Articular chondrocyte of knee joint (primary cell): ENCODE data around the gene SCYL1. TPM values are rescaled to one million over a fixed set of nuclear protein-coding genes. Genes with fewer than 3 reads are reported as not detected.

Experiments
- small RNA-seq: library from RNA; depleted of rRNA; stranded (forward); fragments of <200 nt; gene quantifications from one replicate; pipeline ENCODE3, GENCODE V24; 2012
- total RNA-seq: library from RNA; depleted of rRNA; stranded (reverse); fragments of >200 nt; gene quantifications from 2 replicates; pipeline ENCODE4 v1.2.3, GENCODE V29; 2012

The SCYL1 gene
- 72.1 and 75.3 TPM in 2 replicates for total RNA-seq

GRCh38 chr11:65524741-65525545 is at the start of gene SCYL1:
Gene SCYL1 (plus strand): TSS chr11:65525083. CDS start chr11:65525154, 71 bp downstream.

GRCh38 chr11:65498977-65499712 is 25.7 kb upstream of the SCYL1 start, which contains the start of gene MALAT1:
Gene MALAT1 (plus strand): TSS chr11:65499045.

GRCh38 chr11:65558002-65558929 is 33.4 kb downstream of the SCYL1 start, which contains the start of gene LTBP3:
Gene LTBP3 (minus strand): TSS chr11:65558359. CDS start chr11:65557959, 400 bp downstream.

GRCh38 chr11:65569973-65570918 is 45.4 kb downstream of the SCYL1 start, which contains the start of gene ZNRD2:
Gene ZNRD2 (plus strand): TSS chr11:65570477. CDS start chr11:65570492, 15 bp downstream.

GRCh38 chr11:65572356-65573051 is 47.6 kb downstream of the SCYL1 start, which contains the start of gene FAM89B:
Gene FAM89B (plus strand): TSS chr11:65572538. CDS start chr11:65572670, 132 bp downstream.

GRCh38 chr11:65575568-65576231 is 50.8 kb downstream of the SCYL1 start, which contains the start of gene EHBP1L1:
Gene EHBP1L1 (plus strand): TSS chr11:65576053. CDS start chr11:65576303, 250 bp downstream.

Small RNAs within 50 kb of the gene (small RNA-seq; reads per million reads assigned to genes)
- gene AP001362.1 (not detected), gene RF01684 (not detected)

Other genes with a start within 250 kb of the SCYL1 start
- 21.0 and 24.5 TPM in 2 replicates for gene CDC42EP2, start 210.2 kb upstream of the SCYL1 start, total RNA-seq
- 45.1 and 47.1 TPM in 2 replicates for gene DPF2, start 191.2 kb upstream of the SCYL1 start, total RNA-seq
- gene TIGD3, start 170.3 kb upstream of the SCYL1 start, total RNA-seq = 0.13 TPM in 1 of 2 replicates, not detected in the other
- gene SLC25A45, start 142.4 kb upstream of the SCYL1 start, total RNA-seq = 3.8 and 4.4 TPM in 2 replicates
- 38.3 and 58.9 TPM in 2 replicates for gene FRMD8, start 138.4 kb upstream of the SCYL1 start, total RNA-seq
- 1,072 and 1,138 TPM in 2 replicates for gene NEAT1, start 102.3 kb upstream of the SCYL1 start, total RNA-seq
- gene MALAT1, start 26.0 kb upstream of the SCYL1 start, total RNA-seq = 22,250 and 24,202 TPM in 2 replicates
- 43.5 and 53.8 TPM in 2 replicates for gene LTBP3, start 33.3 kb downstream of the SCYL1 start, total RNA-seq
- gene ZNRD2, start 45.4 kb downstream of the SCYL1 start, total RNA-seq = 36.2 and 42.1 TPM in 2 replicates
- 10.7 and 15.2 TPM in 2 replicates for gene FAM89B, start 47.5 kb downstream of the SCYL1 start, total RNA-seq
- gene EHBP1L1, start 51.0 kb downstream of the SCYL1 start, total RNA-seq = 33.2 and 36.1 TPM in 2 replicates
- gene KCNK7, start 70.7 kb downstream of the SCYL1 start, total RNA-seq = not detected in 2 replicates
- 19.0 and 20.6 TPM in 2 replicates for gene MAP3K11, start 89.1 kb downstream of the SCYL1 start, total RNA-seq
- 21.3 and 23.1 TPM in 2 replicates for gene PCNX3, start 90.7 kb downstream of the SCYL1 start, total RNA-seq
- gene SIPA1, start 113.0 kb downstream of the SCYL1 start, total RNA-seq = 10.6 and 11.9 TPM in 2 replicates
- gene RELA, start 137.8 kb downstream of the SCYL1 start, total RNA-seq = 30.9 and 31.2 TPM in 2 replicates
- 36.9 and 40.2 TPM in 2 replicates for gene KAT5, start 187.2 kb downstream of the SCYL1 start, total RNA-seq
- 35.1 and 51.9 TPM in 2 replicates for gene RNASEH2C, start 195.7 kb downstream of the SCYL1 start, total RNA-seq